ENCODE data around the gene ADAM12.

- no peak for TF ChIP-seq TAF1 (IDR thresholded peaks at IDR 0.05; ENCODE audit: low read depth)
- no peak for TF ChIP-seq EGR1 (IDR thresholded peaks at IDR 0.05)
- no peak for TF ChIP-seq CREB1 (IDR thresholded peaks at IDR 0.05; ENCODE audit: low read depth)
- no peak for TF ChIP-seq USF1 (IDR thresholded peaks at IDR 0.05)
- TF ChIP-seq MAX (IDR thresholded peaks at IDR 0.05) = no peak
- TF ChIP-seq YY1 (IDR thresholded peaks at IDR 0.05; ENCODE audit: low read depth) = no peak
- TF ChIP-seq NFIC (IDR thresholded peaks at IDR 0.05) = no peak
- no peak for TF ChIP-seq EP300 (IDR thresholded peaks at IDR 0.05; ENCODE audit: borderline replicate concordance)
- no peak for TF ChIP-seq TEAD4 (IDR thresholded peaks at IDR 0.05)
- TF ChIP-seq, protein P1, sequence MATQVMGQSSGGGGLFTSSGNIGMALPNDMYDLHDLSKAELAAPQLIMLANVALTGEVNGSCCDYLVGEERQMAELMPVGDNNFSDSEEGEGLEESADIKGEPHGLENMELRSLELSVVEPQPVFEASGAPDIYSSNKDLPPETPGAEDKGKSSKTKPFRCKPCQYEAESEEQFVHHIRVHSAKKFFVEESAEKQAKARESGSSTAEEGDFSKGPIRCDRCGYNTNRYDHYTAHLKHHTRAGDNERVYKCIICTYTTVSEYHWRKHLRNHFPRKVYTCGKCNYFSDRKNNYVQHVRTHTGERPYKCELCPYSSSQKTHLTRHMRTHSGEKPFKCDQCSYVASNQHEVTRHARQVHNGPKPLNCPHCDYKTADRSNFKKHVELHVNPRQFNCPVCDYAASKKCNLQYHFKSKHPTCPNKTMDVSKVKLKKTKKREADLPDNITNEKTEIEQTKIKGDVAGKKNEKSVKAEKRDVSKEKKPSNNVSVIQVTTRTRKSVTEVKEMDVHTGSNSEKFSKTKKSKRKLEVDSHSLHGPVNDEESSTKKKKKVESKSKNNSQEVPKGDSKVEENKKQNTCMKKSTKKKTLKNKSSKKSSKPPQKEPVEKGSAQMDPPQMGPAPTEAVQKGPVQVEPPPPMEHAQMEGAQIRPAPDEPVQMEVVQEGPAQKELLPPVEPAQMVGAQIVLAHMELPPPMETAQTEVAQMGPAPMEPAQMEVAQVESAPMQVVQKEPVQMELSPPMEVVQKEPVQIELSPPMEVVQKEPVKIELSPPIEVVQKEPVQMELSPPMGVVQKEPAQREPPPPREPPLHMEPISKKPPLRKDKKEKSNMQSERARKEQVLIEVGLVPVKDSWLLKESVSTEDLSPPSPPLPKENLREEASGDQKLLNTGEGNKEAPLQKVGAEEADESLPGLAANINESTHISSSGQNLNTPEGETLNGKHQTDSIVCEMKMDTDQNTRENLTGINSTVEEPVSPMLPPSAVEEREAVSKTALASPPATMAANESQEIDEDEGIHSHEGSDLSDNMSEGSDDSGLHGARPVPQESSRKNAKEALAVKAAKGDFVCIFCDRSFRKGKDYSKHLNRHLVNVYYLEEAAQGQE (IDR thresholded peaks at IDR 0.05; ENCODE audit: low read depth) = no peak
- TF ChIP-seq RAD21 (IDR thresholded peaks at IDR 0.05; ENCODE audit: low read depth) = no peak
- TF ChIP-seq ZBTB7A (IDR thresholded peaks at IDR 0.05; ENCODE audit: low read depth) = no peak
Observed at GRCh38 chr10:126315494-126316177, 72.6 kb downstream of the ADAM12 start.
